Measurements from ENCODE around the gene UTP4. TPM values are rescaled to one million over a fixed set of nuclear protein-coding genes. Genes with fewer than 3 reads are reported as not detected.
"Not testable (repeated sequence)": the region's sequence is repeated elsewhere in the genome, so short reads cannot be mapped to it uniquely, and the experiment has no call there.

Gene UTP4
- total RNA-seq, 4 donors from 2014 or later: 25.1 to 41.7 (median 34.8) TPM

- no peaks in the 10 kb centered on the region for H3K9me3 ChIP-seq
- 100% methylated on average over 1 of the region's 2 CpGs for WGBS
Measured at GRCh38 chr16:69119536-69119935, 12.9 kb upstream of the UTP4 start.

GRCh38 chr16:69120096-69120664 lies 12.3 kb upstream of the UTP4 start:
- peaks cover 12% of the 10 kb centered on the region for H3K4me1 ChIP-seq
- TF ChIP-seq POLR2AphosphoS5 (IDR thresholded peaks at IDR 0.05) (no peak), CTCF (IDR thresholded peaks at IDR 0.05) (no peak), EP300 (IDR thresholded peaks at IDR 0.05) (no peak), POLR2A (IDR thresholded peaks at IDR 0.05) (no peak)
- 95% methylated on average over 19 of the region's 19 CpGs for WGBS
- H3K27me3 ChIP-seq: no peaks in the 10 kb centered on the region
- peak in 1 of 2 donors; percentile 64 for DNase-seq (ENCODE audit: low spot score in 2 of 2)
- H3K27ac ChIP-seq: no peak overlapping the region
- H3K4me3 ChIP-seq: no peak overlapping the region
- H3K36me3 ChIP-seq: peaks cover 59% of the 10 kb centered on the region
- H3K9me3 ChIP-seq: no peaks in the 10 kb centered on the region

More at GRCh38 chr16:69119536-69119935, 12.9 kb upstream of the UTP4 start:
- Histone ChIP-seq H3K36me3 (peaks cover 61% of the 10 kb centered on the region), H3K27me3 (no peaks in the 10 kb centered on the region), H3K4me3 (no peak overlapping the region), H3K27ac (no peak overlapping the region), H3K4me1 (peaks cover 12% of the 10 kb centered on the region)
- no peak for DNase-seq (ENCODE audit: low spot score in 2 of 2)
- no peak for TF ChIP-seq POLR2A (IDR thresholded peaks at IDR 0.05)

GRCh38 chr16:69123910-69124309 lies 8.5 kb upstream of the UTP4 start:
- peaks cover 36% of the 10 kb centered on the region for H3K36me3 ChIP-seq
- DNase-seq (ENCODE audit: low spot score in 2 of 2): peak in 1 of 2 donors; percentile 32
- no peak overlapping the region for H3K27ac ChIP-seq
- no peak overlapping the region for H3K4me3 ChIP-seq
- peaks cover 7% of the 10 kb centered on the region for H3K4me1 ChIP-seq
- no peaks in the 10 kb centered on the region for H3K9me3 ChIP-seq
- TF ChIP-seq POLR2AphosphoS5 (IDR thresholded peaks at IDR 0.05): no peak
- peak; percentile 53 to 69 for TF ChIP-seq CTCF (IDR thresholded peaks at IDR 0.05)
- no peak for TF ChIP-seq POLR2A (IDR thresholded peaks at IDR 0.05)
- TF ChIP-seq EP300 (IDR thresholded peaks at IDR 0.05): no peak
- no peaks in the 10 kb centered on the region for H3K27me3 ChIP-seq
- WGBS: 67% methylated on average over 3 of the region's 3 CpGs

GRCh38 chr16:69124406-69124805 lies 8.0 kb upstream of the UTP4 start:
- WGBS: 83% methylated on average over 8 of the region's 8 CpGs
- H3K4me3 ChIP-seq, H3K4me1 ChIP-seq, H3K27me3 ChIP-seq, H3K27ac ChIP-seq, H3K9me3 ChIP-seq: not testable (repeated sequence)
- peak in 1 of 2 donors; percentile 41 for DNase-seq (ENCODE audit: low spot score in 2 of 2)
- peaks cover 31% of the 10 kb centered on the region for H3K36me3 ChIP-seq

GRCh38 chr16:69124961-69125360 lies 7.5 kb upstream of the UTP4 start:
- Histone ChIP-seq H3K36me3 (peaks cover 25% of the 10 kb centered on the region), H3K4me1 (peaks cover 12% of the 10 kb centered on the region)
- H3K9me3 ChIP-seq, H3K27me3 ChIP-seq, H3K27ac ChIP-seq, H3K4me3 ChIP-seq: not testable (repeated sequence)
- peak in 1 of 2 donors; percentile 50 for DNase-seq (ENCODE audit: low spot score in 2 of 2)
- WGBS: 93% methylated on average over 14 of the region's 14 CpGs

GRCh38 chr16:69126221-69126620 lies 6.2 kb upstream of the UTP4 start:
- Histone ChIP-seq H3K9me3 (no peaks in the 10 kb centered on the region), H3K27ac (no peak overlapping the region), H3K27me3 (no peaks in the 10 kb centered on the region), H3K4me3 (no peak overlapping the region), H3K4me1 (peaks cover 24% of the 10 kb centered on the region), H3K36me3 (peaks cover 14% of the 10 kb centered on the region)
- DNase-seq (ENCODE audit: low spot score in 2 of 2): no peak
- 76% methylated on average over 3 of the region's 3 CpGs for WGBS
- no peak for TF ChIP-seq POLR2AphosphoS5 (IDR thresholded peaks at IDR 0.05)
- TF ChIP-seq CTCF (IDR thresholded peaks at IDR 0.05): no peak
- no peak for TF ChIP-seq EP300 (IDR thresholded peaks at IDR 0.05)
- no peak for TF ChIP-seq POLR2A (IDR thresholded peaks at IDR 0.05)

- H3K4me3 ChIP-seq, H3K27ac ChIP-seq, H3K9me3 ChIP-seq, H3K27me3 ChIP-seq: not testable (repeated sequence)
- 98% methylated on average over 10 of the region's 10 CpGs for WGBS
- DNase-seq (ENCODE audit: low spot score in 2 of 2): peak in 1 of 2 donors; percentile 52
- H3K36me3 ChIP-seq: peaks cover 14% of the 10 kb centered on the region
- H3K4me1 ChIP-seq: peaks cover 28% of the 10 kb centered on the region
Measured at GRCh38 chr16:69126801-69127200, 5.6 kb upstream of the UTP4 start.

All from suprapubic skin (tissue), 4 donors.